ENCODE data around the gene PTOV1. TPM values are rescaled to one million over a fixed set of nuclear protein-coding genes. Genes with fewer than 3 reads are reported as not detected.

PTOV1 gene
- polyA plus RNA-seq, 1 experiment = 37.6 TPM

- TF ChIP-seq, protein P1, sequence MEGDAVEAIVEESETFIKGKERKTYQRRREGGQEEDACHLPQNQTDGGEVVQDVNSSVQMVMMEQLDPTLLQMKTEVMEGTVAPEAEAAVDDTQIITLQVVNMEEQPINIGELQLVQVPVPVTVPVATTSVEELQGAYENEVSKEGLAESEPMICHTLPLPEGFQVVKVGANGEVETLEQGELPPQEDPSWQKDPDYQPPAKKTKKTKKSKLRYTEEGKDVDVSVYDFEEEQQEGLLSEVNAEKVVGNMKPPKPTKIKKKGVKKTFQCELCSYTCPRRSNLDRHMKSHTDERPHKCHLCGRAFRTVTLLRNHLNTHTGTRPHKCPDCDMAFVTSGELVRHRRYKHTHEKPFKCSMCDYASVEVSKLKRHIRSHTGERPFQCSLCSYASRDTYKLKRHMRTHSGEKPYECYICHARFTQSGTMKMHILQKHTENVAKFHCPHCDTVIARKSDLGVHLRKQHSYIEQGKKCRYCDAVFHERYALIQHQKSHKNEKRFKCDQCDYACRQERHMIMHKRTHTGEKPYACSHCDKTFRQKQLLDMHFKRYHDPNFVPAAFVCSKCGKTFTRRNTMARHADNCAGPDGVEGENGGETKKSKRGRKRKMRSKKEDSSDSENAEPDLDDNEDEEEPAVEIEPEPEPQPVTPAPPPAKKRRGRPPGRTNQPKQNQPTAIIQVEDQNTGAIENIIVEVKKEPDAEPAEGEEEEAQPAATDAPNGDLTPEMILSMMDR (IDR thresholded peaks at IDR 0.05; ENCODE audit: low read depth, low read length) = no peak
- DNase-seq (ENCODE audit: low read depth, low spot score) = no peak
- H3K9me3 ChIP-seq (ENCODE audit: control insufficient read depth, insufficient read depth, low read length) = no peaks in the 10 kb centered on the region; the same call in 1 of the 2 replicates
- POLR2A ChIA-PET = no interaction called here
- H3K4me3 ChIP-seq (ENCODE audit: low read depth, low read length) = no peak overlapping the region
- H3K27ac ChIP-seq (ENCODE audit: low read depth, low read length) = no peak overlapping the region
- CTCF ChIA-PET = no interaction called here
- H3K27me3 ChIP-seq (ENCODE audit: control insufficient read depth, insufficient read depth, low read length) = no peaks in the 10 kb centered on the region
Measured at GRCh38 chr19:49840321-49840720, 10.6 kb upstream of the PTOV1 start.

DNA sequence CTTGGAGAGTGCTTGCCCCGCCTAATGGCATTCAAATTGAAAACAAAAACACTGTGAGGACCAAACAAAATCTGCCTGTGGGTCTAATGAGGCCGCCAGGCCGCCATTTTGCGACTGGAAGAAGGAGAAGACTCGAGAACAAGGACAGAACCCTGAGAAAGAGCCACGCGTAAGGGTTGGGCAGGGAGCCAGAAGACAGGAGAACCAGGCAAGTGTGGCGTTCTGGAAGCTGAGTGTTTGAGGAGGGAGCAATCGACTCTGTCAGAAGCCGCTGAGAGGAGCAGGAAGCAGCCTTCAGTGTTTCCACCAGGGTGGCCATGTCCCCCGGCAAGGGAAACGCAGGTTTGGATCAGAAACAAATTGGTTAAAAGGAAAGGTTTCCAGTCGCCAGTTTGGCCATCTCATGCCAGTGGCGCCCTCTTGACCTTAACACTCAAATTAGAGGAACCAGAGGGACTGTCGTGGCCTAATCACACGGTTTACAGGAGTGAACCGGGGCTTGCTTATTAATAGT is 10.2 kb upstream of the PTOV1 start:
- Histone ChIP-seq H3K4me3 (ENCODE audit: low read depth, low read length) (no peak overlapping the region), H3K27ac (ENCODE audit: low read depth, low read length) (no peak overlapping the region), H3K9me3 (ENCODE audit: control insufficient read depth, insufficient read depth, low read length) (no peaks in the 10 kb centered on the region; the same call in 1 of the 2 replicates), H3K27me3 (ENCODE audit: control insufficient read depth, insufficient read depth, low read length) (no peaks in the 10 kb centered on the region)
- DNase-seq (ENCODE audit: low read depth, low spot score) = no peak
- CTCF ChIA-PET = no interaction called here
- TF ChIP-seq, protein P1 (IDR thresholded peaks at IDR 0.05; ENCODE audit: low read depth, low read length) = no peak
- POLR2A ChIA-PET = no interaction called here

DNA sequence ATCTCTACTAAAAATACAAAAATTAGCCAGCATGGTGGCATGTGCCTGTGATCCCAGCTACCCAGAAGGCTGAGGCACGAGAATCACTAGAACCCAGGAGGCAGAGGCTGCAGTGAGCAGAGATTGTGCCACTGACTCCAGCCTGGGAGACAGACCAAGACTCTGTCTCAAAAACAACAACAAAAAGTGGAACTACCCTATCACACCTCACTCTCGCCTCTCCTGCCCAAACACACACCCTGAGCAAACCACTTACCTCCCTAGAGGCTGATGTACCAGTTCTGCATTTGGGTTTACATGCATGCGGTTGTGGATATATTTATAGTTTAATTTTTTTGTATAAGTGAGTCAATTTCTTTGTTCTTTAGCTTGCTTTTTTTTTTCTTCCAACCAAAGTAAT is 7.7 kb upstream of the PTOV1 start:
- CTCF ChIA-PET = no interaction called here
- no peak overlapping the region for H3K4me3 ChIP-seq (ENCODE audit: low read depth, low read length)
- no peaks in the 10 kb centered on the region; the same call in 1 of the 2 replicates for H3K9me3 ChIP-seq (ENCODE audit: control insufficient read depth, insufficient read depth, low read length)
- DNase-seq (ENCODE audit: low read depth, low spot score) = no peak
- POLR2A ChIA-PET = interaction anchor here (0.7 kb wide), 1 partner anchor 84 kb away, joined by 6 read pairs; no protein-coding TSS in a partner anchor
- H3K27me3 ChIP-seq (ENCODE audit: control insufficient read depth, insufficient read depth, low read length) = no peaks in the 10 kb centered on the region
- TF ChIP-seq, protein P1 (IDR thresholded peaks at IDR 0.05; ENCODE audit: low read depth, low read length) = no peak
- no peak overlapping the region for H3K27ac ChIP-seq (ENCODE audit: low read depth, low read length)

GRCh38 chr19:49844138-49845095 is 6.5 kb upstream of the PTOV1 start:
- ChIA-PET POLR2A (no interaction called here), CTCF (no interaction called here)

More at GRCh38 chr19:49844138-49845095, 6.5 kb upstream of the PTOV1 start:
- H3K4me3 ChIP-seq (ENCODE audit: low read depth, low read length) = no peak overlapping the region
- peaks cover 4% of the 10 kb centered on the region; the same call in 1 of the 2 replicates for H3K9me3 ChIP-seq (ENCODE audit: control insufficient read depth, insufficient read depth, low read length)
- H3K27me3 ChIP-seq (ENCODE audit: control insufficient read depth, insufficient read depth, low read length) = no peaks in the 10 kb centered on the region
- TF ChIP-seq, protein P1 (IDR thresholded peaks at IDR 0.05; ENCODE audit: low read depth, low read length) = no peak
- DNase-seq (ENCODE audit: low read depth, low spot score) = no peak
- H3K27ac ChIP-seq (ENCODE audit: low read depth, low read length) = no peak overlapping the region

All from AG04450 (cell line).